H9 (cell line): ENCODE measurements around the gene SCML2. TPM values are rescaled to one million over a fixed set of nuclear protein-coding genes. Genes with fewer than 3 reads are reported as not detected.

Source experiments
- DNase-seq: peaks from one replicate; pipeline ENCODE4 v3.0.0-alpha.2; 2017
- H2AFZ ChIP-seq: one replicate; pipeline ENCODE4 v1.6.1; 2013; ENCODE audit warnings: mild to moderate bottlenecking, low read length, control low read depth, moderate library complexity
- H2AK5ac ChIP-seq: 2 replicates; pipeline ENCODE4 v1.6.1; 2013; ENCODE audit warnings: low read length, control low read depth, mixed read lengths; ENCODE audit not compliant: insufficient read length
- H2BK120ac ChIP-seq: one replicate; pipeline ENCODE4 v1.6.1; 2013; ENCODE audit warnings: low read depth, mild to moderate bottlenecking, low read length, control low read depth, inconsistent platforms; ENCODE audit not compliant: poor library complexity, severe bottlenecking
- H2BK12ac ChIP-seq: 2 replicates; pipeline ENCODE4 v1.6.1; 2013; ENCODE audit warnings: low read length, control low read depth, mixed read lengths, low read depth; ENCODE audit not compliant: insufficient read length
- H2BK15ac ChIP-seq: 2 replicates; pipeline ENCODE4 v1.6.1; 2013; ENCODE audit warnings: low read depth, low read length, control low read depth
- H2BK20ac ChIP-seq: one replicate; pipeline ENCODE4 v1.6.1; 2013; ENCODE audit warnings: low read depth, mild to moderate bottlenecking, low read length, control low read depth, inconsistent platforms; ENCODE audit not compliant: poor library complexity, severe bottlenecking
- H2BK5ac ChIP-seq: 2 replicates; pipeline ENCODE4 v1.6.1; 2013; ENCODE audit warnings: low read length, control low read depth, mixed read lengths; ENCODE audit not compliant: insufficient read length
- H3K14ac ChIP-seq: 2 replicates; pipeline ENCODE4 v1.6.1; 2013; ENCODE audit warnings: low read length, control low read depth; ENCODE audit not compliant: insufficient read depth
- H3K18ac ChIP-seq: 2 replicates; pipeline ENCODE4 v1.6.1; 2013; ENCODE audit warnings: low read depth, mild to moderate bottlenecking, mixed read lengths, low read length, control low read depth; ENCODE audit not compliant: insufficient read length
- H3K23ac ChIP-seq: 2 replicates; pipeline ENCODE4 v1.6.1; 2013; ENCODE audit warnings: low read length, control low read depth, mixed read lengths, low read depth; ENCODE audit not compliant: insufficient read length
- H3K23me2 ChIP-seq: 2 replicates; pipeline ENCODE4 v1.6.1; 2013; ENCODE audit warnings: low read depth, mild to moderate bottlenecking, mixed read lengths, low read length, control low read depth; ENCODE audit not compliant: insufficient read length, poor library complexity, severe bottlenecking
- H3K27ac ChIP-seq: 2 replicates; pipeline ENCODE4 v1.5.1; 2013; ENCODE audit warnings: low read length, control low read depth, mixed read lengths, low read depth; ENCODE audit not compliant: insufficient read length
- H3K27me3 ChIP-seq: 2 replicates; pipeline ENCODE4 v1.6.1; 2013; ENCODE audit warnings: low read length, control low read depth, inconsistent platforms; ENCODE audit not compliant: insufficient read depth
- H3K4ac ChIP-seq: 2 replicates; pipeline ENCODE4 v1.6.1; 2013; ENCODE audit warnings: low read depth, mild to moderate bottlenecking, control low read depth, inconsistent platforms, low read length, moderate library complexity
- H3K4me1 ChIP-seq: 2 replicates; pipeline ENCODE4 v1.6.1; 2013; ENCODE audit warnings: low read length, control low read depth, inconsistent platforms; ENCODE audit not compliant: insufficient read depth
- H3K4me2 ChIP-seq: 2 replicates; pipeline ENCODE4 v1.6.1; 2013; ENCODE audit warnings: low read length, control low read depth, mixed read lengths; ENCODE audit not compliant: insufficient read length, insufficient read depth
- H3K56ac ChIP-seq: 2 replicates; pipeline ENCODE4 v1.6.1; 2013; ENCODE audit warnings: low read depth, mild to moderate bottlenecking, mixed read lengths, low read length, control low read depth; ENCODE audit not compliant: insufficient read length
- H3K79me1 ChIP-seq: 2 replicates; pipeline ENCODE4 v1.6.1; 2013; ENCODE audit warnings: low read depth, mild to moderate bottlenecking, moderate library complexity, low read length, control low read depth, inconsistent platforms; ENCODE audit not compliant: insufficient read depth, poor library complexity, severe bottlenecking
- H3K79me2 ChIP-seq: 2 replicates; pipeline ENCODE4 v1.6.1; 2013; ENCODE audit warnings: low read length, control low read depth, inconsistent platforms; ENCODE audit not compliant: insufficient read depth
- H3K9ac ChIP-seq: 2 replicates; pipeline ENCODE4 v1.6.1; 2013; ENCODE audit warnings: low read length, control low read depth, mixed read lengths; ENCODE audit not compliant: insufficient read length; ENCODE audit errors: extremely low read depth
- H3K9me3 ChIP-seq: one replicate; pipeline ENCODE4 v1.6.1; 2013; ENCODE audit warnings: low read depth, low read length, inconsistent platforms; ENCODE audit not compliant: control insufficient read depth
- H3T11ph ChIP-seq: one replicate; pipeline ENCODE4 v1.6.1; 2013; ENCODE audit warnings: mild to moderate bottlenecking, low read length, control low read depth, inconsistent platforms
- H4K20me1 ChIP-seq: one replicate; pipeline ENCODE4 v1.6.1; 2013; ENCODE audit not compliant: control insufficient read depth, insufficient read length, insufficient read depth
- H4K5ac ChIP-seq: 2 replicates; pipeline ENCODE4 v1.6.1; 2013; ENCODE audit warnings: low read depth, mild to moderate bottlenecking, mixed read lengths, low read length, control low read depth; ENCODE audit not compliant: insufficient read length
- H4K8ac ChIP-seq: replicated peaks from 2 replicates; pipeline ENCODE4 v1.6.1; 2013; ENCODE audit warnings: low read length, control low read depth, mixed read lengths, low read depth; ENCODE audit not compliant: insufficient read length
- H4K91ac ChIP-seq: 2 replicates; pipeline ENCODE4 v1.6.1; 2013; ENCODE audit warnings: low read depth, mild to moderate bottlenecking, moderate library complexity, mixed read lengths, low read length, control low read depth; ENCODE audit not compliant: insufficient read length
- H3K27ac Mint-ChIP-seq, 3 experiments: 2 replicates in 2 of 3; 3 replicates in 1 of 3; pipeline ENCODE4 v1.8.0; 2020 to 2021; ENCODE audit warnings: mixed read lengths in 3 of 3, mild to moderate bottlenecking in 1 of 3, moderate library complexity in 1 of 3
- H3K27me3 Mint-ChIP-seq: 2 replicates; pipeline ENCODE4 v1.8.0; 2021; ENCODE audit warnings: low read depth, mild to moderate bottlenecking, moderate library complexity, mixed read lengths
- H3K36me3 Mint-ChIP-seq, 3 experiments: 2 replicates in 2 of 3; 3 replicates in 1 of 3; pipeline ENCODE4 v1.8.0; 2020 to 2021; ENCODE audit warnings: low read depth in 3 of 3, mixed read lengths in 3 of 3; ENCODE audit not compliant: insufficient read depth in 1 of 3
- H3K4me1 Mint-ChIP-seq, 2 experiments: 2 replicates each; pipeline ENCODE4 v1.8.0; 2020; ENCODE audit warnings: mixed read lengths in 2 of 2
- H3K4me3 Mint-ChIP-seq, 2 experiments: 2 replicates in 1 of 2; 3 replicates in 1 of 2; pipeline ENCODE4 v1.8.0; 2020 to 2021; ENCODE audit warnings: mild to moderate bottlenecking in 2 of 2, mixed read lengths in 2 of 2, moderate library complexity in 1 of 2
- H3K9me3 Mint-ChIP-seq, 2 experiments: 2 replicates in 1 of 2; 3 replicates in 1 of 2; pipeline ENCODE4 v1.8.0; 2020; ENCODE audit warnings: mild to moderate bottlenecking in 2 of 2, mixed read lengths in 2 of 2, moderate library complexity in 1 of 2
- CTCF ChIP-seq: fragments of 200-600 bp; sonication (generic); conservative IDR thresholded peaks from 3 replicates; pipeline ENCODE4 v1.8.0; 2021; ENCODE audit warnings: antibody characterized with exemption, mild to moderate bottlenecking
- WGBS: extraction: QIAGEN DNeasy Blood & Tissue Kit; methylation state at CpG from one replicate; pipeline ENCODE4 v1.1.7; 2013; ENCODE audit warnings: missing lambda C conversion rate, low lambda C conversion rate, mixed read lengths; ENCODE audit not compliant: insufficient read length; ENCODE audit errors: extremely low coverage; 5-methylcytosine and 5-hydroxymethylcytosine counted together
- total RNA-seq: library from RNA; stranded (reverse); gene quantifications from 2 replicates; pipeline ENCODE4 v1.2.1, GENCODE V29; 2021

Gene SCML2
- total RNA-seq, 1 experiment from 2014 or later, result 15.5 TPM

GRCh38 chrX:18220786-18221185 is 133.7 kb downstream of the SCML2 start, which contains the start of gene BEND2:
Gene BEND2, minus strand, starts transcription at chrX:18220886. Its CDS starts 136 bp downstream, at chrX:18220750.
- Histone ChIP-seq H3K4me2 (no peak within 1 kb of the TSS), H2AK5ac (no peak within 1 kb of the TSS), H3K14ac (no peak within 1 kb of the TSS), H4K91ac (no peak within 1 kb of the TSS), H3K9me3 (peaks cover 30% of the 10 kb centered on the region), H2BK20ac (no peak within 1 kb of the TSS), H4K5ac (no peak within 1 kb of the TSS), H3K56ac (no peak within 1 kb of the TSS), H2BK12ac (no peak within 1 kb of the TSS), H3K4me1 (no peaks in the 10 kb centered on the region), H3K79me1 (no peaks in the 10 kb centered on the region), H2BK15ac (no peak within 1 kb of the TSS), H3K18ac (no peak within 1 kb of the TSS), H2AFZ (no peak within 1 kb of the TSS), H2BK5ac (no peak within 1 kb of the TSS), H3K27ac (no peak within 1 kb of the TSS), H3K27me3 (no peaks in the 10 kb centered on the region), H4K8ac (no peak within 1 kb of the TSS), H3K79me2 (no peaks in the 10 kb centered on the region), H4K20me1 (no peaks in the 10 kb centered on the region), H3K9ac (no peak within 1 kb of the TSS), H2BK120ac (no peak within 1 kb of the TSS), H3T11ph (no peak within 1 kb of the TSS), H3K23me2 (no peaks in the 10 kb centered on the region), H3K4ac (no peak within 1 kb of the TSS), H3K23ac (no peak within 1 kb of the TSS)
- H3K27me3 Mint-ChIP-seq, result no peaks in the 10 kb centered on the region; the same call in 1 of the 2 replicates
- no peak within 1 kb of the TSS for H3K27ac Mint-ChIP-seq
- no peak for DNase-seq
- no peak within 1 kb of the TSS for H3K4me3 Mint-ChIP-seq
- WGBS, result no CpG with 5 or more reads among the region's 19 CpGs
- TF ChIP-seq CTCF, result no peak
- peaks cover 0 to 9% (median 4%) of the 10 kb centered on the region in 3 experiments; a peak in 6 of 7 replicates for H3K36me3 Mint-ChIP-seq
- H3K9me3 Mint-ChIP-seq, result peaks cover 61 to 67% of the 10 kb centered on the region in 2 experiments
- H3K4me1 Mint-ChIP-seq, result no peaks in the 10 kb centered on the region
